ENCODE measurements around the gene XBP1.

XBP1 gene

GRCh38 chr22:28788601-28789000 is 11.8 kb downstream of the XBP1 start:
- Histone ChIP-seq H2BK12ac (ENCODE audit: low read length in 2 of 2) (no peak overlapping the region), H3K4ac (ENCODE audit: low read depth in 1 of 2, low read length in 2 of 2) (no peak overlapping the region), H3K4me3 (ENCODE audit: insufficient read depth in 1 of 2, low read depth in 1 of 2, low read length in 2 of 2) (no peak overlapping the region), H3K23ac (ENCODE audit: low read length in 2 of 2) (no peak overlapping the region), H2BK5ac (ENCODE audit: low read depth, low read length, poor library complexity, severe bottlenecking) (no peak overlapping the region), H3K18ac (ENCODE audit: low read depth in 1 of 2, low read length in 2 of 2) (no peak overlapping the region), H2AK5ac (ENCODE audit: low read length, severe bottlenecking) (no peak overlapping the region), H3K4me1 (ENCODE audit: control insufficient read depth, insufficient read depth, low read depth, low read length) (peaks cover 1% of the 10 kb centered on the region), H2AFZ (ENCODE audit: low read depth, low read length) (no peak overlapping the region), H3K27ac (ENCODE audit: low read length, poor library complexity, severe bottlenecking) (no peak overlapping the region), H2BK120ac (ENCODE audit: low read depth, low read length) (no peak overlapping the region), H4K91ac (ENCODE audit: low read length) (no peak overlapping the region), H3K79me1 (replicated peaks; ENCODE audit: low read length, poor library complexity, severe bottlenecking) (peaks cover 15% of the 10 kb centered on the region), H2BK15ac (ENCODE audit: low read depth, poor library complexity, severe bottlenecking) (no peak overlapping the region), H3K36me3 (ENCODE audit: control insufficient read depth in 1 of 2, insufficient read depth in 2 of 2, low read depth in 1 of 2, low read length in 2 of 2) (peaks cover 24 to 62% of the 10 kb centered on the region in 2 experiments), H3K27me3 (ENCODE audit: control insufficient read depth in 1 of 2, insufficient read depth in 1 of 2, low read length in 2 of 2) (no peaks in the 10 kb centered on the region), H3K9me3 (ENCODE audit: control insufficient read depth, low read length) (no peaks in the 10 kb centered on the region), H3K14ac (ENCODE audit: low read length in 2 of 2) (no peak overlapping the region), H4K8ac (ENCODE audit: low read length) (no peak overlapping the region), H3K4me2 (ENCODE audit: low read length, poor library complexity, severe bottlenecking) (no peak overlapping the region), H3K9ac (ENCODE audit: low read length) (peak overlapping the region; percentile 46)
- WGBS = 79% methylated on average over 3 of the region's 3 CpGs
- no peak for DNase-seq

GRCh38 chr22:28783786-28784671 is 16.3 kb downstream of the XBP1 start:
- DNase-seq = peak; percentile 78
- peak overlapping the region in 1 of 2 experiments; percentile 9 for H3K4ac ChIP-seq (ENCODE audit: low read depth in 1 of 2, low read length in 2 of 2)
- H3K27ac ChIP-seq (ENCODE audit: low read length, poor library complexity, severe bottlenecking) = peak overlapping the region; percentile 79
- no peak overlapping the region for H4K8ac ChIP-seq (ENCODE audit: low read length)
- H3K4me1 ChIP-seq (ENCODE audit: control insufficient read depth, insufficient read depth, low read depth, low read length) = peaks cover 3% of the 10 kb centered on the region
- H3K79me1 ChIP-seq (replicated peaks; ENCODE audit: low read length, poor library complexity, severe bottlenecking) = peaks cover 10% of the 10 kb centered on the region
- H3K4me3 ChIP-seq (ENCODE audit: insufficient read depth in 1 of 2, low read depth in 1 of 2, low read length in 2 of 2) = no peak overlapping the region
- H2AK5ac ChIP-seq (ENCODE audit: low read length, severe bottlenecking) = peak overlapping the region; percentile 17
- no peak overlapping the region for H2BK5ac ChIP-seq (ENCODE audit: low read depth, low read length, poor library complexity, severe bottlenecking)
- peak overlapping the region; percentile 41 for H3K4me2 ChIP-seq (ENCODE audit: low read length, poor library complexity, severe bottlenecking)
- no peak overlapping the region for H2BK12ac ChIP-seq (ENCODE audit: low read length in 2 of 2)
- WGBS = 47% methylated on average over 4 of the region's 4 CpGs
- H2BK120ac ChIP-seq (ENCODE audit: low read depth, low read length) = no peak overlapping the region
- no peaks in the 10 kb centered on the region for H3K9me3 ChIP-seq (ENCODE audit: control insufficient read depth, low read length)
- H3K9ac ChIP-seq (ENCODE audit: low read length) = no peak overlapping the region
- H2BK15ac ChIP-seq (ENCODE audit: low read depth, poor library complexity, severe bottlenecking) = no peak overlapping the region
- no peak overlapping the region for H3K23ac ChIP-seq (ENCODE audit: low read length in 2 of 2)
- H3K27me3 ChIP-seq (ENCODE audit: control insufficient read depth in 1 of 2, insufficient read depth in 1 of 2, low read length in 2 of 2) = no peaks in the 10 kb centered on the region
- H2AFZ ChIP-seq (ENCODE audit: low read depth, low read length) = no peak overlapping the region
- H3K36me3 ChIP-seq (ENCODE audit: control insufficient read depth in 1 of 2, insufficient read depth in 2 of 2, low read depth in 1 of 2, low read length in 2 of 2) = peaks cover 26 to 86% of the 10 kb centered on the region in 2 experiments
- peak overlapping the region in 1 of 2 experiments; percentile 5 for H3K18ac ChIP-seq (ENCODE audit: low read depth in 1 of 2, low read length in 2 of 2)
- no peak overlapping the region for H3K14ac ChIP-seq (ENCODE audit: low read length in 2 of 2)
- no peak overlapping the region for H4K91ac ChIP-seq (ENCODE audit: low read length)

DNA sequence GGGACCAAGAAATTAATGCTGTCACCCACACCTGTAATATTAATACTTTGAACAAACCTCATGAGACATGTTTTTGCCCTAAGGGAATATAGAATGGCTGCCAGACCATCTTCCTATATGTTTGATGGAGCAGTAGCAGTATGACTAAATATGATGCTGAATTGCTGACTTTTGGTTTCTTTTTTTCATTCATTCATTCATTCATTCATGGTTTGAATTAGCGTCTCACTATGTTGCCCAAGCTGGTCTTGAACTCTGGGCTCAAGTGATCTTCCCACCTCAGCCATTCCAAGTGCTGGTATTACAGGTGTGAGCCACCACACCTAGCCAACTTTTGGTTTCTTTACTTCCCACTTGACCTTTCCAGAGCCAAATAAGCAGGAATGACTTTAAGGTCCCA is 20.1 kb downstream of the XBP1 start:
- Histone ChIP-seq H3K27me3 (ENCODE audit: control insufficient read depth in 1 of 2, insufficient read depth in 1 of 2, low read length in 2 of 2) (no peaks in the 10 kb centered on the region), H3K4me3 (ENCODE audit: insufficient read depth in 1 of 2, low read depth in 1 of 2, low read length in 2 of 2) (no peak overlapping the region), H4K8ac (ENCODE audit: low read length) (no peak overlapping the region), H3K18ac (ENCODE audit: low read depth in 1 of 2, low read length in 2 of 2) (no peak overlapping the region), H2BK15ac (ENCODE audit: low read depth, poor library complexity, severe bottlenecking) (no peak overlapping the region), H2BK5ac (ENCODE audit: low read depth, low read length, poor library complexity, severe bottlenecking) (no peak overlapping the region), H2BK12ac (ENCODE audit: low read length in 2 of 2) (no peak overlapping the region), H3K27ac (ENCODE audit: low read length, poor library complexity, severe bottlenecking) (no peak overlapping the region), H2AFZ (ENCODE audit: low read depth, low read length) (no peak overlapping the region), H4K91ac (ENCODE audit: low read length) (no peak overlapping the region), H2AK5ac (ENCODE audit: low read length, severe bottlenecking) (no peak overlapping the region), H3K4me1 (ENCODE audit: control insufficient read depth, insufficient read depth, low read depth, low read length) (peaks cover 5% of the 10 kb centered on the region), H3K23ac (ENCODE audit: low read length in 2 of 2) (no peak overlapping the region), H3K9ac (ENCODE audit: low read length) (no peak overlapping the region), H3K4ac (ENCODE audit: low read depth in 1 of 2, low read length in 2 of 2) (no peak overlapping the region), H2BK120ac (ENCODE audit: low read depth, low read length) (no peak overlapping the region), H3K36me3 (ENCODE audit: control insufficient read depth in 1 of 2, insufficient read depth in 2 of 2, low read depth in 1 of 2, low read length in 2 of 2) (peaks cover 43 to 78% of the 10 kb centered on the region in 2 experiments), H3K9me3 (ENCODE audit: control insufficient read depth, low read length) (no peaks in the 10 kb centered on the region), H3K4me2 (ENCODE audit: low read length, poor library complexity, severe bottlenecking) (no peak overlapping the region), H3K79me1 (replicated peaks; ENCODE audit: low read length, poor library complexity, severe bottlenecking) (peaks cover 19% of the 10 kb centered on the region), H3K14ac (ENCODE audit: low read length in 2 of 2) (no peak overlapping the region)
- no peak for DNase-seq
- WGBS = 96% methylated on average over 1 of the region's 1 CpG

GRCh38 chr22:28779833-28780232 is 20.5 kb downstream of the XBP1 start:
- Histone ChIP-seq H3K79me1 (replicated peaks; ENCODE audit: low read length, poor library complexity, severe bottlenecking) (peaks cover 17% of the 10 kb centered on the region), H3K9ac (ENCODE audit: low read length) (no peak overlapping the region), H4K91ac (ENCODE audit: low read length) (no peak overlapping the region), H2BK15ac (ENCODE audit: low read depth, poor library complexity, severe bottlenecking) (no peak overlapping the region), H4K8ac (ENCODE audit: low read length) (no peak overlapping the region), H3K36me3 (ENCODE audit: control insufficient read depth in 1 of 2, insufficient read depth in 2 of 2, low read depth in 1 of 2, low read length in 2 of 2) (peaks cover 41 to 78% of the 10 kb centered on the region in 2 experiments), H2BK12ac (ENCODE audit: low read length in 2 of 2) (no peak overlapping the region), H3K9me3 (ENCODE audit: control insufficient read depth, low read length) (no peaks in the 10 kb centered on the region), H2BK5ac (ENCODE audit: low read depth, low read length, poor library complexity, severe bottlenecking) (no peak overlapping the region), H3K4me1 (ENCODE audit: control insufficient read depth, insufficient read depth, low read depth, low read length) (peaks cover 5% of the 10 kb centered on the region), H3K18ac (ENCODE audit: low read depth in 1 of 2, low read length in 2 of 2) (no peak overlapping the region), H3K27me3 (ENCODE audit: control insufficient read depth in 1 of 2, insufficient read depth in 1 of 2, low read length in 2 of 2) (no peaks in the 10 kb centered on the region), H2AK5ac (ENCODE audit: low read length, severe bottlenecking) (no peak overlapping the region), H3K4me3 (ENCODE audit: insufficient read depth in 1 of 2, low read depth in 1 of 2, low read length in 2 of 2) (no peak overlapping the region), H2BK120ac (ENCODE audit: low read depth, low read length) (no peak overlapping the region), H3K4ac (ENCODE audit: low read depth in 1 of 2, low read length in 2 of 2) (no peak overlapping the region), H2AFZ (ENCODE audit: low read depth, low read length) (no peak overlapping the region), H3K27ac (ENCODE audit: low read length, poor library complexity, severe bottlenecking) (no peak overlapping the region), H3K4me2 (ENCODE audit: low read length, poor library complexity, severe bottlenecking) (no peak overlapping the region), H3K14ac (ENCODE audit: low read length in 2 of 2) (no peak overlapping the region), H3K23ac (ENCODE audit: low read length in 2 of 2) (no peak overlapping the region)
- DNase-seq = no peak
- 97% methylated on average over 5 of the region's 5 CpGs for WGBS
